H9 (cell line): ENCODE measurements around the gene GPRC5A. TPM values are rescaled to one million over a fixed set of nuclear protein-coding genes. Genes with fewer than 3 reads are reported as not detected.

Experiments used
- DNase-seq: peaks from one replicate; pipeline ENCODE4 v3.0.0-alpha.2; 2017
- H2AFZ ChIP-seq: one replicate; pipeline ENCODE4 v1.6.1; 2013; ENCODE audit warnings: mild to moderate bottlenecking, low read length, control low read depth, moderate library complexity
- H2AK5ac ChIP-seq: 2 replicates; pipeline ENCODE4 v1.6.1; 2013; ENCODE audit warnings: low read length, control low read depth, mixed read lengths; ENCODE audit not compliant: insufficient read length
- H2BK120ac ChIP-seq: one replicate; pipeline ENCODE4 v1.6.1; 2013; ENCODE audit warnings: low read depth, mild to moderate bottlenecking, low read length, control low read depth, inconsistent platforms; ENCODE audit not compliant: poor library complexity, severe bottlenecking
- H2BK12ac ChIP-seq: 2 replicates; pipeline ENCODE4 v1.6.1; 2013; ENCODE audit warnings: low read length, control low read depth, mixed read lengths, low read depth; ENCODE audit not compliant: insufficient read length
- H2BK15ac ChIP-seq: 2 replicates; pipeline ENCODE4 v1.6.1; 2013; ENCODE audit warnings: low read depth, low read length, control low read depth
- H2BK20ac ChIP-seq: one replicate; pipeline ENCODE4 v1.6.1; 2013; ENCODE audit warnings: low read depth, mild to moderate bottlenecking, low read length, control low read depth, inconsistent platforms; ENCODE audit not compliant: poor library complexity, severe bottlenecking
- H2BK5ac ChIP-seq: 2 replicates; pipeline ENCODE4 v1.6.1; 2013; ENCODE audit warnings: low read length, control low read depth, mixed read lengths; ENCODE audit not compliant: insufficient read length
- H3K14ac ChIP-seq: 2 replicates; pipeline ENCODE4 v1.6.1; 2013; ENCODE audit warnings: low read length, control low read depth; ENCODE audit not compliant: insufficient read depth
- H3K18ac ChIP-seq: 2 replicates; pipeline ENCODE4 v1.6.1; 2013; ENCODE audit warnings: low read depth, mild to moderate bottlenecking, mixed read lengths, low read length, control low read depth; ENCODE audit not compliant: insufficient read length
- H3K23ac ChIP-seq: 2 replicates; pipeline ENCODE4 v1.6.1; 2013; ENCODE audit warnings: low read length, control low read depth, mixed read lengths, low read depth; ENCODE audit not compliant: insufficient read length
- H3K23me2 ChIP-seq: 2 replicates; pipeline ENCODE4 v1.6.1; 2013; ENCODE audit warnings: low read depth, mild to moderate bottlenecking, mixed read lengths, low read length, control low read depth; ENCODE audit not compliant: insufficient read length, poor library complexity, severe bottlenecking
- H3K27ac ChIP-seq: 2 replicates; pipeline ENCODE4 v1.5.1; 2013; ENCODE audit warnings: low read length, control low read depth, mixed read lengths, low read depth; ENCODE audit not compliant: insufficient read length
- H3K27me3 ChIP-seq: 2 replicates; pipeline ENCODE4 v1.6.1; 2013; ENCODE audit warnings: low read length, control low read depth, inconsistent platforms; ENCODE audit not compliant: insufficient read depth
- H3K4ac ChIP-seq: 2 replicates; pipeline ENCODE4 v1.6.1; 2013; ENCODE audit warnings: low read depth, mild to moderate bottlenecking, control low read depth, inconsistent platforms, low read length, moderate library complexity
- H3K4me1 ChIP-seq: 2 replicates; pipeline ENCODE4 v1.6.1; 2013; ENCODE audit warnings: low read length, control low read depth, inconsistent platforms; ENCODE audit not compliant: insufficient read depth
- H3K4me2 ChIP-seq: 2 replicates; pipeline ENCODE4 v1.6.1; 2013; ENCODE audit warnings: low read length, control low read depth, mixed read lengths; ENCODE audit not compliant: insufficient read length, insufficient read depth
- H3K56ac ChIP-seq: 2 replicates; pipeline ENCODE4 v1.6.1; 2013; ENCODE audit warnings: low read depth, mild to moderate bottlenecking, mixed read lengths, low read length, control low read depth; ENCODE audit not compliant: insufficient read length
- H3K79me1 ChIP-seq: 2 replicates; pipeline ENCODE4 v1.6.1; 2013; ENCODE audit warnings: low read depth, mild to moderate bottlenecking, moderate library complexity, low read length, control low read depth, inconsistent platforms; ENCODE audit not compliant: insufficient read depth, poor library complexity, severe bottlenecking
- H3K79me2 ChIP-seq: 2 replicates; pipeline ENCODE4 v1.6.1; 2013; ENCODE audit warnings: low read length, control low read depth, inconsistent platforms; ENCODE audit not compliant: insufficient read depth
- H3K9ac ChIP-seq: 2 replicates; pipeline ENCODE4 v1.6.1; 2013; ENCODE audit warnings: low read length, control low read depth, mixed read lengths; ENCODE audit not compliant: insufficient read length; ENCODE audit errors: extremely low read depth
- H3K9me3 ChIP-seq: one replicate; pipeline ENCODE4 v1.6.1; 2013; ENCODE audit warnings: low read depth, low read length, inconsistent platforms; ENCODE audit not compliant: control insufficient read depth
- H3T11ph ChIP-seq: one replicate; pipeline ENCODE4 v1.6.1; 2013; ENCODE audit warnings: mild to moderate bottlenecking, low read length, control low read depth, inconsistent platforms
- H4K20me1 ChIP-seq: one replicate; pipeline ENCODE4 v1.6.1; 2013; ENCODE audit not compliant: control insufficient read depth, insufficient read length, insufficient read depth
- H4K5ac ChIP-seq: 2 replicates; pipeline ENCODE4 v1.6.1; 2013; ENCODE audit warnings: low read depth, mild to moderate bottlenecking, mixed read lengths, low read length, control low read depth; ENCODE audit not compliant: insufficient read length
- H4K8ac ChIP-seq: replicated peaks from 2 replicates; pipeline ENCODE4 v1.6.1; 2013; ENCODE audit warnings: low read length, control low read depth, mixed read lengths, low read depth; ENCODE audit not compliant: insufficient read length
- H4K91ac ChIP-seq: 2 replicates; pipeline ENCODE4 v1.6.1; 2013; ENCODE audit warnings: low read depth, mild to moderate bottlenecking, moderate library complexity, mixed read lengths, low read length, control low read depth; ENCODE audit not compliant: insufficient read length
- H3K27ac Mint-ChIP-seq, 3 experiments: 2 replicates in 2 of 3; 3 replicates in 1 of 3; pipeline ENCODE4 v1.8.0; 2020 to 2021; ENCODE audit warnings: mixed read lengths in 3 of 3, mild to moderate bottlenecking in 1 of 3, moderate library complexity in 1 of 3
- H3K27me3 Mint-ChIP-seq: 2 replicates; pipeline ENCODE4 v1.8.0; 2021; ENCODE audit warnings: low read depth, mild to moderate bottlenecking, moderate library complexity, mixed read lengths
- H3K36me3 Mint-ChIP-seq, 3 experiments: 2 replicates in 2 of 3; 3 replicates in 1 of 3; pipeline ENCODE4 v1.8.0; 2020 to 2021; ENCODE audit warnings: low read depth in 3 of 3, mixed read lengths in 3 of 3; ENCODE audit not compliant: insufficient read depth in 1 of 3
- H3K4me1 Mint-ChIP-seq, 2 experiments: 2 replicates each; pipeline ENCODE4 v1.8.0; 2020; ENCODE audit warnings: mixed read lengths in 2 of 2
- H3K4me3 Mint-ChIP-seq, 2 experiments: 2 replicates in 1 of 2; 3 replicates in 1 of 2; pipeline ENCODE4 v1.8.0; 2020 to 2021; ENCODE audit warnings: mild to moderate bottlenecking in 2 of 2, mixed read lengths in 2 of 2, moderate library complexity in 1 of 2
- H3K9me3 Mint-ChIP-seq, 2 experiments: 2 replicates in 1 of 2; 3 replicates in 1 of 2; pipeline ENCODE4 v1.8.0; 2020; ENCODE audit warnings: mild to moderate bottlenecking in 2 of 2, mixed read lengths in 2 of 2, moderate library complexity in 1 of 2
- CTCF ChIP-seq: fragments of 200-600 bp; sonication (generic); conservative IDR thresholded peaks from 3 replicates; pipeline ENCODE4 v1.8.0; 2021; ENCODE audit warnings: antibody characterized with exemption, mild to moderate bottlenecking
- WGBS: extraction: QIAGEN DNeasy Blood & Tissue Kit; methylation state at CpG from one replicate; pipeline ENCODE4 v1.1.7; 2013; ENCODE audit warnings: missing lambda C conversion rate, low lambda C conversion rate, mixed read lengths; ENCODE audit not compliant: insufficient read length; ENCODE audit errors: extremely low coverage; 5-methylcytosine and 5-hydroxymethylcytosine counted together
- total RNA-seq: library from RNA; stranded (reverse); gene quantifications from 2 replicates; pipeline ENCODE4 v1.2.1, GENCODE V29; 2021

The GPRC5A gene
- total RNA-seq, 1 experiment from 2014 or later: 0.09 TPM

- Histone ChIP-seq H3K9ac (no peak overlapping the region), H3K4me2 (no peak overlapping the region)
- H3K9me3 Mint-ChIP-seq: no peaks in the 10 kb centered on the region
Measured at GRCh38 chr12:12900786-12901157, 9.4 kb downstream of the GPRC5A start.

More at GRCh38 chr12:12900786-12901157, 9.4 kb downstream of the GPRC5A start:
- H2AK5ac ChIP-seq: no peak overlapping the region
- H4K91ac ChIP-seq: no peak overlapping the region
- Mint-ChIP-seq H3K4me3 (no peak overlapping the region), H3K4me1 (0 out of 4 replicates have a peak, but pooled peaks cover 0 to 2% of the 10 kb centered on the region in 2 experiments), H3K27ac (no peak overlapping the region), H3K36me3 (no peaks in the 10 kb centered on the region), H3K27me3 (no peaks in the 10 kb centered on the region; the same call in 1 of the 2 replicates)
- no peaks in the 10 kb centered on the region for H4K20me1 ChIP-seq
- WGBS: no CpG with 5 or more reads among the region's 2 CpGs
- H3K4ac ChIP-seq: no peak overlapping the region
- H4K8ac ChIP-seq: no peak overlapping the region
- H2BK5ac ChIP-seq: no peak overlapping the region
- H3K27ac ChIP-seq: no peak overlapping the region
- no peak overlapping the region for H3K18ac ChIP-seq
- TF ChIP-seq CTCF: no peak
- H3K79me1 ChIP-seq: no peaks in the 10 kb centered on the region
- no peaks in the 10 kb centered on the region; the same call in 1 of the 2 replicates for H3K27me3 ChIP-seq
- no peak overlapping the region for H2BK12ac ChIP-seq
- H2AFZ ChIP-seq: no peak overlapping the region
- no peak overlapping the region for H3T11ph ChIP-seq
- no peak for DNase-seq
- H3K4me1 ChIP-seq: no peaks in the 10 kb centered on the region
- no peaks in the 10 kb centered on the region for H3K79me2 ChIP-seq
- H2BK120ac ChIP-seq: no peak overlapping the region
- no peak overlapping the region for H2BK15ac ChIP-seq
- H3K23me2 ChIP-seq: no peaks in the 10 kb centered on the region
- H4K5ac ChIP-seq: no peak overlapping the region
- H3K23ac ChIP-seq: no peak overlapping the region
- H2BK20ac ChIP-seq: no peak overlapping the region
- no peak overlapping the region for H3K14ac ChIP-seq
- no peak overlapping the region for H3K56ac ChIP-seq
- no peaks in the 10 kb centered on the region for H3K9me3 ChIP-seq
